Measurements from ENCODE around the gene KRT84.

DNA sequence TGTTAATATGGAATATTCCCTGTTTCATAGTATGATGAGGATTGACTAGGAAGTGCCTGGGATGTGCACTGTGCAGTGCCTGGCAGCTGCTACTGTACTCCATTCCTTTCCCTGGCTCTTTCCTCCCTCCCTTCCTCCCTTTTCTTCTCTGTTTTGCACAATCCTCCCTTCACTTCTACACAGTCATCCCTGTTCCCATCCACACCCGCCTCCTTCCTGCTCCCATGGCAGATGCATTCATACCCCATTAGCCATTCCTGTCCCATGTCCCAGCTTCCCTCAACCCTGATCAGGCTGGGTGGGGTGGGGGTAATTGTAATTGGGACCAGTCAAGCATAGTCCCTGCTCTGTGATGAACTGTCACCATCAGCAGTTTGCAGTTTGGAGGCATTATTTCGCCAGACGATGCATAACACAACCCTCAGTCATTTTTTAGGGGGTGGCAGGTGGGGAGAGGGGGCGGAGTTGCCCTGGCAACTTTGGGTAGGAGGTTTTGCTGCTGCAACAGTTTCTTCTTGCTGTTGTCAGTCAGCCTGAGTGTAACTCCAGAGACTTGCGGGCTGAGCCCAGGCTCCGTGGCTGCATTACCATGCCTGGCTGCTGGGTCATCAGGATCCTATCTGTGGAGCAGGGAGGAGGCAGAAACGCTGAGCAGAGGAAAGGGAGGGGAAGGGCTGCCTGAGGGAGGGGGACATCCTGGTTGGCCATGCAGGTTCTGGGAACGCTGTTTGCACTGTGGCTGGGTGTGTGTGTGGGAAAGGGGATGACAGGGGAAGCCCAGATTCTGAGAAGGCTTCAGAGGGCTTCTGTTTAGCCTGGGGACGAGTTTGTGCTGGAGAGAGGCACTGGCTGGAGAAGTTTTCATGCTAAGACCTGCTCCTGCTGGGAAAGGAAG lies 4.1 kb upstream of the KRT84 start:
- no peak for TF ChIP-seq CTCF (conservative IDR thresholded peaks at IDR 0.05)
- no peak for TF ChIP-seq EZH2 (IDR thresholded peaks at IDR 0.05; ENCODE audit: low read depth)
